Nephron (organoid): ENCODE results near the gene LANCL2.
"Not testable (repeated sequence)": the region's sequence is repeated elsewhere in the genome, so short reads cannot be mapped to it uniquely, and the experiment has no call there.

ENCODE experiments used
- H3K27ac Mint-ChIP-seq, 3 experiments: 2 replicates each; pipeline ENCODE4 v1.8.0; 2020; ENCODE audit warnings: mixed read lengths in 3 of 3, mild to moderate bottlenecking in 2 of 3, moderate library complexity in 1 of 3
- H3K27me3 Mint-ChIP-seq: 2 replicates; pipeline ENCODE4 v1.8.0; 2021; ENCODE audit warnings: low read depth, mild to moderate bottlenecking, moderate library complexity, mixed read lengths
- H3K36me3 Mint-ChIP-seq: 2 replicates; pipeline ENCODE4 v1.8.0; 2020; ENCODE audit warnings: low read depth, mixed read lengths
- H3K4me1 Mint-ChIP-seq: 2 replicates; pipeline ENCODE4 v1.8.0; 2020; ENCODE audit warnings: mixed read lengths
- H3K4me3 Mint-ChIP-seq, 3 experiments: 2 replicates each; pipeline ENCODE4 v1.8.0; 2020; ENCODE audit warnings: mild to moderate bottlenecking in 3 of 3, mixed read lengths in 3 of 3, moderate library complexity in 2 of 3
- H3K9me3 Mint-ChIP-seq: 2 replicates; pipeline ENCODE4 v1.8.0; 2020; ENCODE audit warnings: mixed read lengths
- TF ChIP-seq, protein P1 (sequence below), 3 experiments: fragments of 200-600 bp; sonication (generic); IDR thresholded peaks; one replicate each; pipeline ENCODE4 v1.5.0; 2021; ENCODE audit warnings: antibody characterized with exemption in 3 of 3; ENCODE audit not compliant: unreplicated experiment in 3 of 3

LANCL2 gene

DNA sequence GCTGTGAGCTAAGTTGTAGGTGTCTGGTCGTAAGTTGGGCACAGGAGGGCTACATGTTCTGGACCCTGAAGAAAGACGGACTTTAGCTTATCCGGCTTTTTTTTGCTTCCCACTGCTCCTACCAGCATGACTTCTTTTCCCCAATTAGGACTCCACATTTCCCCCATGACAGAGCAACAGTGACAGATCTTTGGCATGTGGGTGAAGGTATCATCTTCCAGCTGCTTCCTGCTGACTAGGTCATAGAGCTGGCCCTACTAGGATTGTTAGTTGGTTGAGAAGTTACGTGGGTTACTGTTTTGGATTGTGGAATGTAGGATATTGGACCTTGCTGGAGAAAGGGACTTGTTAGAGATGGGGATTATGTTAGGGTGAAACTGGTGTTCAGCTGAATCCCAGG lies 21.4 kb downstream of the LANCL2 start:
- Mint-ChIP-seq H3K36me3 (peaks cover 83% of the 10 kb centered on the region), H3K27ac (no peak overlapping the region), H3K4me3 (no peak overlapping the region), H3K4me1 (no peaks in the 10 kb centered on the region), H3K9me3 (peaks cover 72% of the 10 kb centered on the region), H3K27me3 (no peaks in the 10 kb centered on the region)
- TF ChIP-seq, protein P1, sequence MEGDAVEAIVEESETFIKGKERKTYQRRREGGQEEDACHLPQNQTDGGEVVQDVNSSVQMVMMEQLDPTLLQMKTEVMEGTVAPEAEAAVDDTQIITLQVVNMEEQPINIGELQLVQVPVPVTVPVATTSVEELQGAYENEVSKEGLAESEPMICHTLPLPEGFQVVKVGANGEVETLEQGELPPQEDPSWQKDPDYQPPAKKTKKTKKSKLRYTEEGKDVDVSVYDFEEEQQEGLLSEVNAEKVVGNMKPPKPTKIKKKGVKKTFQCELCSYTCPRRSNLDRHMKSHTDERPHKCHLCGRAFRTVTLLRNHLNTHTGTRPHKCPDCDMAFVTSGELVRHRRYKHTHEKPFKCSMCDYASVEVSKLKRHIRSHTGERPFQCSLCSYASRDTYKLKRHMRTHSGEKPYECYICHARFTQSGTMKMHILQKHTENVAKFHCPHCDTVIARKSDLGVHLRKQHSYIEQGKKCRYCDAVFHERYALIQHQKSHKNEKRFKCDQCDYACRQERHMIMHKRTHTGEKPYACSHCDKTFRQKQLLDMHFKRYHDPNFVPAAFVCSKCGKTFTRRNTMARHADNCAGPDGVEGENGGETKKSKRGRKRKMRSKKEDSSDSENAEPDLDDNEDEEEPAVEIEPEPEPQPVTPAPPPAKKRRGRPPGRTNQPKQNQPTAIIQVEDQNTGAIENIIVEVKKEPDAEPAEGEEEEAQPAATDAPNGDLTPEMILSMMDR (IDR thresholded peaks at IDR 0.05; ENCODE audit: unreplicated experiment in 3 of 3), result no peak

- Mint-ChIP-seq H3K4me1 (no peaks in the 10 kb centered on the region), H3K4me3 (no peak overlapping the region), H3K9me3 (peaks cover 65% of the 10 kb centered on the region), H3K27me3 (no peaks in the 10 kb centered on the region), H3K36me3 (peaks cover 79% of the 10 kb centered on the region), H3K27ac (no peak overlapping the region)
- TF ChIP-seq, protein P1 (IDR thresholded peaks at IDR 0.05; ENCODE audit: unreplicated experiment in 3 of 3), result no peak
These were observed 22.2 kb downstream of the LANCL2 start for GRCh38 chr7:55387062-55387965.

- H3K4me1 Mint-ChIP-seq, result no peaks in the 10 kb centered on the region
- H3K27me3 Mint-ChIP-seq, result no peaks in the 10 kb centered on the region
- H3K9me3 Mint-ChIP-seq, result peaks cover 3% of the 10 kb centered on the region
These were observed 31.2 kb downstream of the LANCL2 start for GRCh38 chr7:55396233-55396785.

GRCh38 chr7:55397617-55398016 lies 32.5 kb downstream of the LANCL2 start:
- Mint-ChIP-seq H3K27ac (no peak overlapping the region), H3K27me3 (no peaks in the 10 kb centered on the region), H3K4me1 (no peaks in the 10 kb centered on the region), H3K36me3 (peaks cover 50% of the 10 kb centered on the region), H3K9me3 (peaks cover 3% of the 10 kb centered on the region), H3K4me3 (no peak overlapping the region)
- TF ChIP-seq, protein P1 (IDR thresholded peaks at IDR 0.05; ENCODE audit: unreplicated experiment in 3 of 3), result no peak

More at GRCh38 chr7:55396233-55396785, 31.2 kb downstream of the LANCL2 start:
- H3K4me3 Mint-ChIP-seq, result no peak overlapping the region
- peaks cover 58% of the 10 kb centered on the region for H3K36me3 Mint-ChIP-seq
- no peak overlapping the region for H3K27ac Mint-ChIP-seq
- TF ChIP-seq, protein P1 (IDR thresholded peaks at IDR 0.05; ENCODE audit: unreplicated experiment in 3 of 3), result no peak

DNA sequence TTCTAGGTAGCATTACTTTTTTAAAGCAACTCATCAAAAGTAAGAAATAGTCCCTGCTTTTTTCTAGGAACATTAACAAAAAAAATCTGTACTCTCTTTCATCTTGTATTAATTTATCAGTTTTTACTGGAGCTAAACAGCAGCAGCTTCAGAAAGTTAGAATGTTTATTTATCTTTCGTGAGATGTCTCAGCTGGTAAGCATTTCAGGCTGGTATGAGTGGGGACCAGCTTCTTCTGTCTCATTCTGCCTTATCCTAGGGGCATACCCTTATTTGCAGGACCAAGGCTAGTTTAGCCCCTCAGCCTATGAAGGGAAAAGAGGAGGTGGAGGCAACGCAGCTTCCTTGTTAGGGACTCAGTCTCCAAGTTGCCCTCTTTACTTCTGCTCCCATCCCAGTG lies 35.1 kb downstream of the LANCL2 start:
- peaks cover 7% of the 10 kb centered on the region for H3K9me3 Mint-ChIP-seq
- H3K27me3 Mint-ChIP-seq, result no peaks in the 10 kb centered on the region
- H3K4me1 Mint-ChIP-seq, result no peaks in the 10 kb centered on the region
- H3K27ac Mint-ChIP-seq, result no peak overlapping the region
- no peak overlapping the region for H3K4me3 Mint-ChIP-seq
- H3K36me3 Mint-ChIP-seq, result peaks cover 57% of the 10 kb centered on the region
- TF ChIP-seq, protein P1 (IDR thresholded peaks at IDR 0.05; ENCODE audit: unreplicated experiment in 3 of 3), result no peak

DNA sequence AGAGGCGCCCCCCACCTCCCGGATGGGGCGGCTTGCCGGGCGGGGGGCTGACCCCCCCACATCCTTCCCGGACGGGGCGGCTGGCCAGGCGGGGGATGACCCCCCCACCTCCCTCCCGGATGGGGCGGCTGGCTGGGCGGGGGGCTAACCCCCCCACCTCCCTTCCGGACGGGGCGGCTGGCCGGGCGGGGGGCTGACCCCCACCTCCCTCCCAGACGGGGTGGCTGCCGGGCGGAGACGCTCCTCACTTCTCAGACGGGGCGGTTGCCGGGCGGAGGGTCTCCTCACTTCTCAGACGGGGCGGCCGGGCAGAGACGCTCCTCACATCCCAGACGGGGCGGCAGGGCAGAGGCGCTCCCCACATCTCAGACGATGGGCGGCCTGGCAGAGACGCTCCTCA lies 37.4 kb downstream of the LANCL2 start:
- not testable (repeated sequence) for H3K27ac Mint-ChIP-seq, H3K4me3 Mint-ChIP-seq, H3K9me3 Mint-ChIP-seq, H3K27me3 Mint-ChIP-seq, H3K4me1 Mint-ChIP-seq
- peaks cover 64% of the 10 kb centered on the region for H3K36me3 Mint-ChIP-seq
